HCT116 (cell line): ENCODE measurements around the gene SET. TPM values are rescaled to one million over a fixed set of nuclear protein-coding genes. Genes with fewer than 3 reads are reported as not detected.

Experiments
- ATAC-seq: fragments of 200-7000 bp; cut with Tn5 transposase; 2 replicates; pipeline ENCODE4 v1.9.1; 2020; ENCODE audit warnings: mild to moderate bottlenecking, moderate library complexity
- BruUV-seq: library from RNA; stranded (reverse); fragments of 400-500 nt; replicated peaks from 2 replicates; lab custom pipeline; 2021; lab: Mats Ljungman, UMichigan
- CTCF ChIA-PET: fragments of 300-600 bp; sonication (Branson Sonifier 250); formaldehyde crosslinking; loops from one replicate; lab custom pipeline; 2021; ENCODE audit warnings: antibody characterized with exemption; lab: Charles Lee
- POLR2A ChIA-PET: fragments of 300-600, 350-600 bp; sonication (Branson Sonifier 250); formaldehyde crosslinking; loops from one replicate; lab custom pipeline; 2021; ENCODE audit warnings: antibody characterized with exemption; lab: Charles Lee
- RAD21 ChIA-PET, 2 experiments: fragments of 300-600 bp; sonication (Branson Sonifier 250); formaldehyde crosslinking; loops; one replicate each; lab custom pipeline; 2023; ENCODE audit warnings: low total read pairs in 2 of 2; ENCODE audit not compliant: uncharacterized antibody in 2 of 2, unreplicated experiment in 2 of 2, low non-redundant PET in 1 of 2; lab: Charles Lee
- DNase-seq: peaks from one replicate; pipeline ENCODE4 v3.0.0-alpha.2; 2010; ENCODE audit warnings: low read depth, low spot score
- H2AFZ ChIP-seq: fragments of 200-600 bp; shearing (Covaris generic), sonication (generic); 2 replicates; pipeline ENCODE4 v1.6.1; 2017; ENCODE audit warnings: low read depth, mixed run types, mixed read lengths, antibody characterized with exemption, low read length; ENCODE audit not compliant: poor library complexity, severe bottlenecking
- H3K27ac ChIP-seq: 2 replicates; pipeline ENCODE4 v1.5.1; 2012; ENCODE audit warnings: low read depth, low read length
- H3K27me3 ChIP-seq: fragments of 200-600 bp; sonication (generic); 2 replicates; pipeline ENCODE4 v1.6.1; 2016; ENCODE audit warnings: mixed run types, low read length, mixed read lengths; ENCODE audit not compliant: insufficient read depth
- H3K36me3 ChIP-seq, 2 experiments: fragments of 200-500 bp in 1 of 2; fragments of 200-600 bp in 1 of 2; sonication (Bioruptor generic) in 1 of 2; sonication (generic) in 1 of 2; 2 replicates each; pipeline versions ENCODE4 v1.5.1 to v1.6.1; 2014 to 2016; ENCODE audit warnings: low read length in 2 of 2, inconsistent platforms in 1 of 2, mixed read lengths in 1 of 2, mixed run types in 1 of 2; ENCODE audit not compliant: insufficient read depth in 2 of 2, control insufficient read depth in 1 of 2
- H3K4me1 ChIP-seq, 2 experiments: fragments of 200-600 bp in 1 of 2; sonication (generic) in 1 of 2; 2 replicates each; pipeline versions ENCODE4 v1.5.1 to v1.6.1; 2012 to 2017; ENCODE audit warnings: low read length in 2 of 2, inconsistent platforms in 1 of 2, mild to moderate bottlenecking in 1 of 2, mixed read lengths in 1 of 2, mixed run types in 1 of 2, moderate library complexity in 1 of 2; ENCODE audit not compliant: insufficient read depth in 2 of 2, control insufficient read depth in 1 of 2
- H3K4me2 ChIP-seq: fragments of 200-600 bp; sonication (generic); 2 replicates; pipeline ENCODE4 v1.6.1; 2017; ENCODE audit warnings: mixed run types, low read length, mixed read lengths
- H3K4me3 ChIP-seq, 2 experiments: fragments of 200-600 bp in 1 of 2; sonication (generic) in 1 of 2; replicated peaks in 1 of 2; 2 replicates each; pipeline ENCODE4 v1.5.1; 2011 to 2016; ENCODE audit warnings: low read length in 2 of 2, control low read depth in 1 of 2, low read depth in 1 of 2, mild to moderate bottlenecking in 1 of 2, mixed read lengths in 1 of 2, mixed run types in 1 of 2
- H3K79me2 ChIP-seq: fragments of 200-600 bp; sonication (generic); 2 replicates; pipeline ENCODE4 v1.6.1; 2017; ENCODE audit warnings: mild to moderate bottlenecking, mixed run types, low read length, moderate library complexity, mixed read lengths; ENCODE audit not compliant: insufficient read depth
- H3K9ac ChIP-seq: fragments of 200-600 bp; sonication (generic); 2 replicates; pipeline ENCODE4 v1.6.1; 2016; ENCODE audit warnings: low read length, mixed read lengths
- H3K9me2 ChIP-seq: fragments of 200-600 bp; sonication (generic), shearing (Covaris generic); 2 replicates; pipeline ENCODE4 v1.6.1; 2017; ENCODE audit warnings: mixed run types, mild to moderate bottlenecking, moderate library complexity; ENCODE audit not compliant: insufficient read depth
- H3K9me3 ChIP-seq, 2 experiments: fragments of 200-500 bp in 1 of 2; fragments of 200-600 bp in 1 of 2; sonication (Bioruptor generic) in 1 of 2; sonication (generic) in 1 of 2; 2 replicates each; pipeline ENCODE4 v1.6.1; 2014 to 2017; ENCODE audit warnings: low read length in 2 of 2, mixed read lengths in 2 of 2, inconsistent platforms in 1 of 2, low read depth in 1 of 2, mild to moderate bottlenecking in 1 of 2, mixed run types in 1 of 2, moderate library complexity in 1 of 2; ENCODE audit not compliant: control insufficient read depth in 1 of 2, insufficient read depth in 1 of 2
- H4K20me1 ChIP-seq: fragments of 200-600 bp; sonication (generic), shearing (Covaris generic); 2 replicates; pipeline ENCODE4 v1.6.1; 2017; ENCODE audit warnings: mixed run types, mild to moderate bottlenecking, moderate library complexity; ENCODE audit not compliant: insufficient read depth
- CBX3 ChIP-seq: IDR thresholded peaks from 2 replicates; pipeline ENCODE4 v1.6.1; 2012; ENCODE audit warnings: low read depth
- CEBPB ChIP-seq: IDR thresholded peaks from 2 replicates; pipeline ENCODE4 v1.6.1; 2012; ENCODE audit warnings: low read depth
- EGR1 ChIP-seq: IDR thresholded peaks from 2 replicates; pipeline ENCODE4 v1.6.1; 2012; ENCODE audit warnings: low read depth
- EZH2 ChIP-seq: fragments of 200-600 bp; sonication (generic); IDR thresholded peaks from 2 replicates; pipeline ENCODE4 v1.6.1; 2017; ENCODE audit warnings: antibody characterized with exemption, mixed run types
- EZH2phosphoT487 ChIP-seq: fragments of 200-600 bp; IDR thresholded peaks from 2 replicates; pipeline ENCODE4 v1.6.1; 2018; ENCODE audit warnings: antibody characterized with exemption, borderline replicate concordance
- FOSL1 ChIP-seq: IDR thresholded peaks from 2 replicates; pipeline ENCODE4 v1.6.1; 2012; ENCODE audit warnings: low read depth
- JUND ChIP-seq: IDR thresholded peaks from 2 replicates; pipeline ENCODE4 v1.6.1; 2012
- SP1 ChIP-seq: IDR thresholded peaks from 2 replicates; pipeline ENCODE4 v1.6.1; 2012; ENCODE audit warnings: low read depth
- YY1 ChIP-seq: IDR thresholded peaks from 2 replicates; pipeline ENCODE4 v1.6.1; 2011; ENCODE audit warnings: low read length, low read depth, moderate library complexity, mild to moderate bottlenecking; ENCODE audit not compliant: insufficient replicate concordance; ENCODE audit errors: extremely low read depth
- intact Hi-C: fragments of 100-400 bp; cut with micrococcal nuclease; formaldehyde crosslinking; loops from 2 replicates; pipeline ENCODE4 v1.10.0; 2022
- total RNA-seq: library from RNA; stranded (reverse); gene quantifications from one replicate; pipeline ENCODE4 v1.2.1, GENCODE V29; 2021; ENCODE audit not compliant: unreplicated experiment
- TF ChIP-seq, protein P1 (sequence below): IDR thresholded peaks from 2 replicates; pipeline ENCODE4 v1.6.1; 2011; ENCODE audit warnings: mild to moderate bottlenecking, low read length, moderate library complexity; ENCODE audit not compliant: insufficient replicate concordance; ENCODE audit errors: extremely low read depth
- TF ChIP-seq, protein P2 (sequence below): IDR thresholded peaks from 2 replicates; pipeline ENCODE4 v1.6.1; 2012

SET gene
- total RNA-seq, 1 experiment from 2014 or later, result 595 TPM

DNA sequence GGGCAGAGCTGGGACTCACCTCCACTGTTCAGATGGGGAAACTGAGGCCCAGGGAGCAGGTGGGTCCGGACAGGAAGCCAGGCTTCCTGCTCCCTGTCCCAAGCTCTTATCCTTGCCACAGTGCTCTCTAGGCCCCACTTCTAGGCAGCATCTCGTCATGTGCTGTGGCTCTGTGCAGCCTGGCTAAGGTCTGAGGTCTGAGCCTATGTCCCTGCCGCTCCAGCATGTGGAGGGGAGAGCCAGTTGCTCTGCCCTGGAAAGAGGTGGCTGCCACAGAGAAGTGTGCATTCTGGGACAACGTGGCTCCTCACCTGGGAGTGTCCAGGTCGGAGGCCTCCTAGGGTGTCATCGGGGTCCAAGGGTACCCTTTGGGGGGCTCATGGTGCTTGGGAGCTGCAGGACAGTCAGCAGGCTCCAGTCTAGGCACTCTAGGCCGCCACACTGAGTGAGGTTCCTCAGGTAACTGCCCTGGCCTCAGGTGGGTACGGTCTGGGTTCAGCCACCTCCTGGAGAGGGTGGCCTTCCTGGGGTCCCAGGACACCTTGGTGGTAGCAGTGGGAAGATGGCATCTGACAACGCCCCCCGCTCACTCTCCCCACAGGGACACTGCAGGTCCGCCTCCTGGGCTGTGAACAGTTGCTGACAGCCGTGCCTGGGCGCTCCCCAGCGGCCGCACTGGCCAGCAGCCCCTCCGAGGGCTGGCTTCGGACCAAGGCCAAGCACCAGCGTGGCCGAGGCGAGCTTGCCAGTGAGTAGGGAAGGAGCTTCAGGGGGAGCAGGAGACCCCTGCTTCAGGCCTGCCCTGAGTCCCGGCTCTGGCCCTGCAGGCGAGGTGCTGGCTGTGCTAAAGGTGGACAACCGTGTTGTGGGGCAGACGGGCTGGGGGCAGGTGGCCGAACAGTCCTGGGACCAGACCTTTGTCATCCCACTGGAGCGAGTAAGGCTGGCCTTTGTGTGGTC, 23.7 kb downstream of the SET start (continued):
- TF ChIP-seq, protein P1, sequence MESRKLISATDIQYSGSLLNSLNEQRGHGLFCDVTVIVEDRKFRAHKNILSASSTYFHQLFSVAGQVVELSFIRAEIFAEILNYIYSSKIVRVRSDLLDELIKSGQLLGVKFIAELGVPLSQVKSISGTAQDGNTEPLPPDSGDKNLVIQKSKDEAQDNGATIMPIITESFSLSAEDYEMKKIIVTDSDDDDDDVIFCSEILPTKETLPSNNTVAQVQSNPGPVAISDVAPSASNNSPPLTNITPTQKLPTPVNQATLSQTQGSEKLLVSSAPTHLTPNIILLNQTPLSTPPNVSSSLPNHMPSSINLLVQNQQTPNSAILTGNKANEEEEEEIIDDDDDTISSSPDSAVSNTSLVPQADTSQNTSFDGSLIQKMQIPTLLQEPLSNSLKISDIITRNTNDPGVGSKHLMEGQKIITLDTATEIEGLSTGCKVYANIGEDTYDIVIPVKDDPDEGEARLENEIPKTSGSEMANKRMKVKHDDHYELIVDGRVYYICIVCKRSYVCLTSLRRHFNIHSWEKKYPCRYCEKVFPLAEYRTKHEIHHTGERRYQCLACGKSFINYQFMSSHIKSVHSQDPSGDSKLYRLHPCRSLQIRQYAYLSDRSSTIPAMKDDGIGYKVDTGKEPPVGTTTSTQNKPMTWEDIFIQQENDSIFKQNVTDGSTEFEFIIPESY, result no peak
- TF ChIP-seq YY1, result no peak

DNA sequence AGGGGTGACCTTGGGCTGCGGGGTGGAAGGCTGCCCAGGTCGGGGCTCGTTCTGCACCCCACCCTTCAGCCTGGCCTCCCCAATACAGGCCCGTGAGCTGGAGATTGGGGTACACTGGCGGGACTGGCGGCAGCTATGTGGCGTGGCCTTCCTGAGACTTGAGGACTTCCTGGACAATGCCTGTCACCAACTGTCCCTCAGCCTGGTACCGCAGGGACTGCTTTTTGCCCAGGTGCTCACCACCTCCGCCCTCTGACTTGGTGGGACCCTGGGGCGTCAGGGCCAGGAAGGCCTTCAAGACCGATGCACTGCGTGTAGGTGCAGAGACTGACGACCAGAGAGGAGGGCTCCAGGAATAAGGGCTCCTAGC, 24.4 kb downstream of the SET start:
- Histone ChIP-seq H3K27ac (no peak overlapping the region), H3K36me3 (peaks cover 5 to 11% of the 10 kb centered on the region in 2 experiments), H3K9me2 (no peaks in the 10 kb centered on the region), H3K4me1 (no peaks in the 10 kb centered on the region), H3K9ac (no peak overlapping the region), H3K27me3 (no peaks in the 10 kb centered on the region), H3K9me3 (no peaks in the 10 kb centered on the region), H3K4me2 (no peak overlapping the region), H4K20me1 (no peaks in the 10 kb centered on the region), H3K4me3 (no peak overlapping the region), H3K79me2 (no peaks in the 10 kb centered on the region), H2AFZ (no peak overlapping the region)
- no peak for TF ChIP-seq FOSL1
- TF ChIP-seq EGR1, result no peak
- TF ChIP-seq, protein P1, result no peak
- TF ChIP-seq CEBPB, result no peak
- no peak for TF ChIP-seq EZH2phosphoT487
- TF ChIP-seq SP1, result no peak
- no peak for TF ChIP-seq EZH2
- TF ChIP-seq JUND, result no peak
- no peak for TF ChIP-seq CBX3
- TF ChIP-seq, protein P2, sequence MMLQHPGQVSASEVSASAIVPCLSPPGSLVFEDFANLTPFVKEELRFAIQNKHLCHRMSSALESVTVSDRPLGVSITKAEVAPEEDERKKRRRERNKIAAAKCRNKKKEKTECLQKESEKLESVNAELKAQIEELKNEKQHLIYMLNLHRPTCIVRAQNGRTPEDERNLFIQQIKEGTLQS, result no peak
- POLR2A ChIA-PET, result no interaction called here
- ATAC-seq (no peak), DNase-seq (no peak)
- CTCF ChIA-PET, result no interaction called here
- intact Hi-C loops, result no loop called here
- RAD21 ChIA-PET, result no interaction called here
- no TSS peak for BruUV-seq
